ENCODE data around the gene SHISA8.
"Not testable (repeated sequence)": the region's sequence is repeated elsewhere in the genome, so short reads cannot be mapped to it uniquely, and the experiment has no call there.

SHISA8 gene

GRCh38 chr22:41915035-41915785, at the start of gene SHISA8:
TSS of gene SHISA8 (minus strand) at chr22:41915074. CDS start at chr22:41914667, 407 bp downstream.
- peak in 1 of 2 donors; percentile 38 for DNase-seq (ENCODE audit: low read depth in 2 of 2)

GRCh38 chr22:41964112-41964491, 49.2 kb upstream of the SHISA8 start:
- no peak for DNase-seq (ENCODE audit: low read depth in 2 of 2)

- DNase-seq (ENCODE audit: low read depth in 2 of 2), result no peak
Measured at GRCh38 chr22:41963453-41964111, 48.7 kb upstream of the SHISA8 start.

- DNase-seq (ENCODE audit: low read depth in 2 of 2), result no peak
Measured at GRCh38 chr22:41957941-41958556, 43.2 kb upstream of the SHISA8 start.

- DNase-seq (ENCODE audit: low read depth in 2 of 2), result no peak
Measured at GRCh38 chr22:41952713-41953112, 37.8 kb upstream of the SHISA8 start.

- no peak for DNase-seq (ENCODE audit: low read depth in 2 of 2)
Measured at GRCh38 chr22:41951898-41952474, 37.1 kb upstream of the SHISA8 start, which contains the start of gene SMIM45. TSS of gene SMIM45 (plus strand) at chr22:41952150.

- DNase-seq (ENCODE audit: low read depth in 2 of 2), result no peak
Measured at GRCh38 chr22:41949297-41949965, 34.6 kb upstream of the SHISA8 start.

GRCh38 chr22:41948928-41949296, 34.0 kb upstream of the SHISA8 start:
- not testable (repeated sequence) for DNase-seq (ENCODE audit: low read depth in 2 of 2)

- no peak for DNase-seq (ENCODE audit: low read depth in 2 of 2)
Measured at GRCh38 chr22:41948142-41948541, 33.3 kb upstream of the SHISA8 start.

GRCh38 chr22:41947424-41948080, 32.7 kb upstream of the SHISA8 start:
- no peak for DNase-seq (ENCODE audit: low read depth in 2 of 2)

- peak; percentile 86 to 95 for DNase-seq (ENCODE audit: low read depth in 2 of 2)
Measured at GRCh38 chr22:41946629-41947423, 32.0 kb upstream of the SHISA8 start, which contains the start of gene CENPM. TSS of gene CENPM (minus strand) at chr22:41947152. CDS start at chr22:41947076, 76 bp downstream.

GRCh38 chr22:41943661-41944209, 28.9 kb upstream of the SHISA8 start:
- DNase-seq (ENCODE audit: low read depth in 2 of 2), result no peak

- DNase-seq (ENCODE audit: low read depth in 2 of 2), result peak; percentile 68 to 71
Measured at GRCh38 chr22:41940832-41941765, 26.2 kb upstream of the SHISA8 start.

- DNase-seq (ENCODE audit: low read depth in 2 of 2), result peak; percentile 84 to 88
Measured at GRCh38 chr22:41939981-41940831, 25.3 kb upstream of the SHISA8 start.

- DNase-seq (ENCODE audit: low read depth in 2 of 2), result no peak
Measured at GRCh38 chr22:41936894-41937169, 22.0 kb upstream of the SHISA8 start.

GRCh38 chr22:41935509-41935908, 20.6 kb upstream of the SHISA8 start:
- no peak for DNase-seq (ENCODE audit: low read depth in 2 of 2)

- DNase-seq (ENCODE audit: low read depth in 2 of 2), result no peak
Measured at GRCh38 chr22:41935015-41935351, 20.1 kb upstream of the SHISA8 start.

GRCh38 chr22:41934284-41935014, 19.6 kb upstream of the SHISA8 start:
- no peak for DNase-seq (ENCODE audit: low read depth in 2 of 2)

Measured in activated CD4-positive, alpha-beta T cell treated with anti-CD3 and anti-CD28 coated beads for 24 hours (primary cell).